ENCODE data around the gene INSL3.
"Not testable (repeated sequence)": the region's sequence is repeated elsewhere in the genome, so short reads cannot be mapped to it uniquely, and the experiment has no call there.

Gene INSL3

GRCh38 chr19:17812099-17812498, 9.2 kb downstream of the INSL3 start:
- no peak for DNase-seq (ENCODE audit: low read depth in 2 of 2)

DNA sequence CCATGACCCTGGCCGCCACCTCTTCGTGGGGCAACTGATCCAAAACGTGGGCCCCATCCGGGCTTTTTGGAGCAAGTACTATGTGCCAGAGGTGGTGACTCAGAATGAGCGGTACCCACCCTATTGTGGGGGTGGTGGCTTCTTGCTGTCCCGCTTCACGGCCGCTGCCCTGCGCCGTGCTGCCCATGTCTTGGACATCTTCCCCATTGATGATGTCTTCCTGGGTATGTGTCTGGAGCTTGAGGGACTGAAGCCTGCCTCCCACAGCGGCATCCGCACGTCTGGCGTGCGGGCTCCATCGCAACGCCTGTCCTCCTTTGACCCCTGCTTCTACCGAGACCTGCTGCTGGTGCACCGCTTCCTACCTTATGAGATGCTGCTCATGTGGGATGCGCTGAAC, 9.6 kb downstream of the INSL3 start:
- DNase-seq (ENCODE audit: low read depth in 2 of 2), result no peak

DNA sequence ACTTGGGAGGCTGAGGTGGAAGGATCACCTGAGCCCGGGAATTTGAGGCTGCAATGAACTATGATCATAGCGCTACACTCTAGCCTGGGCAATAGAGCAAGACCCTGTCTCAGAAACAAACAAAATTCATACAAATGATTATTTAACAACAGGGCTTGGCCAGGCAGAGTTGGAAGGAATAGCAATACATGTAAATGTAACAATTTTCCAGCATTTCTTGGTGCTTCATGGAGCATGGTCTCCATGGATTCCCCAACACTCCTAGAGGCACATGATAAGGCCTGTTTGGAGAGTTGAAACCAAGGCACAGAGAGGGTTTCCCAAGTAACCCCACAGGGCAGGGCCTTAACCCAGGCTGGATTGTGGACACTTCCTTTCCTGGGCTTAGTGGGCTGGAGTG, 10.2 kb downstream of the INSL3 start:
- DNase-seq (ENCODE audit: low read depth in 2 of 2), result no peak

DNA sequence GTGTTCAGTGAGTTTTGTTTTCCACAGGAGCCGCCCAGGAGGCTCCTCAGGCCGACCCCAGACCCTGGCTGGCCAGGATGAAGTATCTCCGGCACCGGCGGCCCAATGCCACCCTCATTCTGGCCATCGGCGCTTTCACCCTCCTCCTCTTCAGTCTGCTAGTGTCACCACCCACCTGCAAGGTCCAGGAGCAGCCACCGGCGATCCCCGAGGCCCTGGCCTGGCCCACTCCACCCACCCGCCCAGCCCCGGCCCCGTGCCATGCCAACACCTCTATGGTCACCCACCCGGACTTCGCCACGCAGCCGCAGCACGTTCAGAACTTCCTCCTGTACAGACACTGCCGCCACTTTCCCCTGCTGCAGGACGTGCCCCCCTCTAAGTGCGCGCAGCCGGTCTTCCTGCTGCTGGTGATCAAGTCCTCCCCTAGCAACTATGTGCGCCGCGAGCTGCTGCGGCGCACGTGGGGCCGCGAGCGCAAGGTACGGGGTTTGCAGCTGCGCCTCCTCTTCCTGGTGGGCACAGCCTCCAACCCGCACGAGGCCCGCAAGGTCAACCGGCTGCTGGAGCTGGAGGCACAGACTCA, 13.5 kb downstream of the INSL3 start:
- DNase-seq (ENCODE audit: low read depth in 2 of 2), result no peak

GRCh38 chr19:17806945-17807344, 14.4 kb downstream of the INSL3 start:
- DNase-seq (ENCODE audit: low read depth in 2 of 2), result no peak

DNA sequence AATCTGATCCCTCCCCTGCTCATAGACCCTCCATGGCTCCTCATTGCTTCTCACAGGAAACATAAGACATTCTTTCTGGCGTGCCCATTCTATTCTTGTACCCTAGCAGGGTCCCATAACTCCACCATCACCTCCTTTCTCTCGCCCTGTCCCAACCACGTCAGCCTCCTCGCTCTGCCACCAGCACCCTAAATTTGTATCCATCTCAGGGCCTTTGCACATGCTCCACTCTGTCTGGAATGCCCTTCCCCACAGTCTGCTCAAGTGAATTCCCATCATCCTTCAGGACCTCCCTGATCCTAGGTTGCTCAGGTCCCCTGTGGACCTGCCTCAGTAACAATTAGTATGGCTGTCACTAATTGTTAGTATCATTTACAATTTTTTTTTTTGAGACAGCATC, 15.9 kb downstream of the INSL3 start:
- DNase-seq (ENCODE audit: low read depth in 2 of 2), result no peak

DNA sequence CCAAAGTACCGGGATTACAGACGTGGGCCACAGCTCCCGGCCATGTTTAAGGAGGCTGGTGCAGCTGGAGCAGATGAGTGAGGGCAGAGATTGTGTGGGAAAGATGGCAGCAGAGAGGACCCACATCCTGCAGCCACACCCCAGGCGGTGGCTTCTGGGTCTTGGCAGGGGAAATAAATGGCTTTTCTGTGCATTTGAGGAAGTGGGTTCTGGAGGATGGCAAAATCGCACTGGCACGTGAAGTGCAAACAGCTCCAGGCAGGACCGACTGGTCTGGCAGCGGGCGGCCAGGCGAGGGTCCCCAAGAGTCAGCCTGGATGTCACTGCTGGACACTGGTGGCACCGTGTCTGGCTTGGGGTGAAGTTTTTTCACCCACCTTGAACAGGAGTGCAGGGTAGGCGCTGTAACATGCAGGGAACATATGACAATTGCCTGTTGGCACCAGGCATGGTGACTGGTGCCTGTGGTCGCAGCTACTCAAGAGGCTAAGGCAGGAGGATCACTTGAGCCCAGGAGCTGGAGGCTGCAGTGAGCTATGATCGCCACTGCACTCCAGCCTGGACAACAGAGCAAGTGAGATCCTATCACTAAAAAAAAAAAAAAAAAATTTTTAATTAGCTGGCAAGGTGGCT, 17.9 kb downstream of the INSL3 start:
- no peak for DNase-seq (ENCODE audit: low read depth in 2 of 2)

DNA sequence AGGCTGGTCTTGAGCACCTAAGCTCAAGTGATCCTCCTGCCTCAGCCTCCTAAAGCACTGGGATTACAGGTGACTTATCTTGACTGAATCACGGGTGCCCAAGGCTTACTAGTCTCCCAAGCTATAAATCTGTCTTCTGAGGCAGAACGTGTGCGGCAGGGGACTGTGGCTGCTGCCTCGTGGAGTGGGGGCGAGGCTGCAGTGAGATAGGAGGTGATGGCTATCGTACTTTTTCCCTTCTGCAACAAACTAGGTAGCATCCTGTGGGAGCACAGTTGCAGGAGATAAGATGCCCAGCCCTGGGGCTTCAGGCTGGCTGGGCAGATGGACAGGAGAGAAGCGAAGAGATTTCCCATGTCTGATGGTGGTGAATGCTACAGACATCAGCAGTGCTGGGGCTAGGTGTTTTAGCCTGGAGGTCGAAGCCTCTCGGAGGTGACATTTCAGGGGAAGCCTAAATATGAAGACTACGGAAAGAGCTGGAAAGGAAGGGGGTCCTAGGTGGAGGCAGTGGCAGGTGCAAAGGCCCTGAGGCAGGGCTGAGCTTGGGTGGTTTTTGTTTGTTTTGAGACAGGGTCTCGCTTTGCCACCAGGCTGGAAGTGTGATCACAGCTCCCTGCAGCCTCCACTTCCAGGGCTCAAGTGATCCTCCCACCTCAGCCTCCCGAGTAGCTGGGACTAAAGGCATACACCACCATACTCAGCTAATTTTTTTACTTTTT, 19.0 kb downstream of the INSL3 start:
- no peak for DNase-seq (ENCODE audit: low read depth in 2 of 2)

- DNase-seq (ENCODE audit: low read depth in 2 of 2), result not testable (repeated sequence)
These were observed 22.7 kb downstream of the INSL3 start for GRCh38 chr19:17798599-17798998.

GRCh38 chr19:17797424-17798201, 23.7 kb downstream of the INSL3 start:
- no peak for DNase-seq (ENCODE audit: low read depth in 2 of 2)

DNA sequence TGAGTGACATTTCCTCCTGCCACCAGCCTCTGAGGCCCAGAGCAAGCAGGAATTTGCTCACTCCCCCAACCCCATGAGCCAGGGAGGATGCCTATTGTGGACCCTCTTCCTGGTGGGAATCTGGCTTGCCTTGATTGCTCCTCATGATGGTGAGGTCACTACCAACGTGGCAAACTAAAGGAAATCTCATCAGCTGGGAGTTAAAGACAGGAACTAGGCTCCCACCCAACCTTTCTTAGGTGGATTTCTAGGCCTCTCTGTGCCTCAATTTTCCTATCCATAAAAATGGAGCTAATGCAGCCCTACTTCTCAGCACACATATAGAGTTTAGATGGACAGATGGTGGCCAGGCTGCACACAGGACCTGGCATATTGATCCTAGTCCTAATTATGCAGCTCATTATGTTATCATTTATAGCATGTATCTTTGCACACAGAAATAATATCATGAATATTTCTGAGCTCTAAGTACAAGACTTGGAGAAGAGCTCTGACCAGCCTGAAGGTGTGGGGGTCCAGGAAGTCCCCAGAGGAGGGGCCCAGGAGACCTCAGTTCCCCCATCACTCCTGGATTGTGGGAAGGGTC, 24.4 kb downstream of the INSL3 start:
- DNase-seq (ENCODE audit: low read depth in 2 of 2), result no peak

- no peak for DNase-seq (ENCODE audit: low read depth in 2 of 2)
These were observed 25.1 kb downstream of the INSL3 start for GRCh38 chr19:17796013-17796837.

DNA sequence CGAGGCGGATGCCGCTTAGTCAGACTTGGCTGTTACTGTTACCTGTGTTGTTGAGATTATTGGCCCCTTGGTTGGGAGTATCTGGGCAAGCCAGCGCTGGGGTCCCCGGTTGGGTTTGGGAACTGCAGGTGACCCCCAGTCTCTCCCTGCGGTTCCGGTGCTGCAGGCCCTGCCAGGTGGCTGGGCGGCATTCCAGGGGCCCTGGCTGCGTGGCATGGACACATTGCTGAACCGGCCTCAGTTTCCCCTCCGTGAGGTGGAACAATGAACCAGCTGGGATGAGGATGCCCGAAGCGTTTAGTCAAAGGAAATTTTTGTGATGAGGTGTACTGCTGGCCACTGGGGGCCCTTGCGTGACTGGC, 25.8 kb downstream of the INSL3 start:
- no peak for DNase-seq (ENCODE audit: low read depth in 2 of 2)

- no peak for DNase-seq (ENCODE audit: low read depth in 2 of 2)
These were observed 26.4 kb downstream of the INSL3 start, which contains the start of gene B3GNT3 for GRCh38 chr19:17794731-17795494. Gene B3GNT3, plus strand, starts transcription at chr19:17795138. Its CDS starts 12,670 bp downstream, at chr19:17807808.

DNA sequence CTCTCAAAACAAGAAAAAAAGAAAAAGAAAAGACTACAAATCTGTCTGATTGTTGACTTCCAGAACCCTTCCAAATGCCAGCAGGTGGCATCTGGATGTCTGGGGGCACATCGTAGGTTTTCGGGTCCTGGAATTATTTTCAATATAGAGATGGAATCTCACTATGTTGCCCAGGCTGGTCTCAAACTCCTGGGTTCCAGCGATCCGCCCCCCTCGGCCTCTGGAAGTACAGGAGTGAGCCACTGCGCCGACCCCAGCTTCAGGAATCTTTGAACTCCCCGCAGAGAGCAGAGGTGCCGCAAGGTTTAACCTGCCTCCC, 26.9 kb downstream of the INSL3 start:
- DNase-seq (ENCODE audit: low read depth in 2 of 2), result no peak

GRCh38 chr19:17790059-17790780, 31.1 kb downstream of the INSL3 start:
- DNase-seq (ENCODE audit: low read depth in 2 of 2), result no peak

- DNase-seq (ENCODE audit: low read depth in 2 of 2), result no peak
These were observed 32.7 kb downstream of the INSL3 start for GRCh38 chr19:17788632-17789031.

DNA sequence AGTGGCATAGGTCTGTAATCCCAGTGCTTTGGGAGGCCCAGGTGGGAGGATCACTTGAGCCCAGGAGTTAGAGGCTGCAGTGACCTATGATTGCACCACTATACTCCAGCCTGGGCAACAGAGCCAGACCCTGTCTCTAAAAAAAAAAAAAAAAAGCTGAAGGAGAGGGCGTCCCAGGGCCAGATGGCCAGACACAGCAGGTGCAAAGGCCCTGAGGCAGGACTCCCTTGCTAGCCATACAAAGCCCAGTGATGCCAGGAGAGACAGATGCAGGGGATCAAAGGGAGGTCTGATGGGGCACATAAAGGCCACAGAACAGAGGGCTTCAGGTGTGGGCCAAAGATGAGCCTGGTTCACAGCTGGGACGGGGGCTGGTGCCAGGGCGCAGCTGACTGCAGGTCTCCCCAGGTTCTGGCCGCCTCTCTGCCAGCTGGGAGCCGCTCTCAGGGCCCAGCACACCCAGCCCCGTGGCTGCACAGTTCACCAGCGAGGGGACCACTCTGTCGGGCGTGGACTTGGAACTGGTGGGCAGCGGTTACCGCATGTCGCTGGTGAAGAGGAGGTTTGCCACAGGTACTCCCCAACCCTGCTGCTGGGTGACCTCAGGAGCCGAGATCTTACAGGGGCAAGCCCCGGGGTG, 33.9 kb downstream of the INSL3 start:
- DNase-seq (ENCODE audit: low read depth in 2 of 2), result no peak
